ENCODE results near the gene DAPK2. TPM values are rescaled to one million over a fixed set of nuclear protein-coding genes. Genes with fewer than 3 reads are reported as not detected.
"Not testable (repeated sequence)": the region's sequence is repeated elsewhere in the genome, so short reads cannot be mapped to it uniquely, and the experiment has no call there.

The DAPK2 gene
- total and polyA plus RNA-seq, 2 donors (not counting 1 experiment from before 2014, with no cell fraction given): 14.4 to 21.4 TPM

GRCh38 chr15:64066451-64066850 lies 20.2 kb upstream of the DAPK2 start:
- H3K4me3 ChIP-seq (replicated peaks in 1 of 4; ENCODE audit: control extremely low read depth in 1 of 4, insufficient read depth in 1 of 4, low read depth in 3 of 4, low read length in 4 of 4): no peak overlapping the region
- no peaks in the 10 kb centered on the region for H3K9me3 ChIP-seq (ENCODE audit: control insufficient read depth, insufficient read depth, low read depth, low read length)
- no peaks in the 10 kb centered on the region for H4K20me1 ChIP-seq (ENCODE audit: control insufficient read depth, extremely low read depth, insufficient read depth, low read length)
- H3K36me3 ChIP-seq (ENCODE audit: control insufficient read depth, insufficient read depth, low read length): no peaks in the 10 kb centered on the region
- H3K9ac ChIP-seq (ENCODE audit: insufficient read depth, low read length): no peak overlapping the region
- no peak overlapping the region for H3K27ac ChIP-seq (ENCODE audit: insufficient read depth, low read length)
- H3K27me3 ChIP-seq (ENCODE audit: control insufficient read depth, insufficient read depth, low read length): no peaks in the 10 kb centered on the region
- no peak for DNase-seq (ENCODE audit: low read depth in 2 of 2)
- peaks cover 5% of the 10 kb centered on the region for H3K4me1 ChIP-seq (ENCODE audit: control insufficient read depth, extremely low read depth, insufficient read depth, low read length)
- H2AFZ ChIP-seq (ENCODE audit: low read length): no peak overlapping the region
- TF ChIP-seq CTCF (conservative IDR thresholded peaks at IDR 0.05 in 1 of 2, IDR thresholded peaks at IDR 0.05 in 1 of 2; ENCODE audit: low read depth in 1 of 2, low read length in 2 of 2) (no peak), EZH2 (IDR thresholded peaks at IDR 0.05; ENCODE audit: low read length, missing control alignments) (no peak)
- no peak overlapping the region for H3K4me2 ChIP-seq (ENCODE audit: extremely low read depth, insufficient read depth, low read length)
- no peaks in the 10 kb centered on the region for H3K79me2 ChIP-seq (ENCODE audit: control insufficient read depth, insufficient read depth, low read length)

DNA sequence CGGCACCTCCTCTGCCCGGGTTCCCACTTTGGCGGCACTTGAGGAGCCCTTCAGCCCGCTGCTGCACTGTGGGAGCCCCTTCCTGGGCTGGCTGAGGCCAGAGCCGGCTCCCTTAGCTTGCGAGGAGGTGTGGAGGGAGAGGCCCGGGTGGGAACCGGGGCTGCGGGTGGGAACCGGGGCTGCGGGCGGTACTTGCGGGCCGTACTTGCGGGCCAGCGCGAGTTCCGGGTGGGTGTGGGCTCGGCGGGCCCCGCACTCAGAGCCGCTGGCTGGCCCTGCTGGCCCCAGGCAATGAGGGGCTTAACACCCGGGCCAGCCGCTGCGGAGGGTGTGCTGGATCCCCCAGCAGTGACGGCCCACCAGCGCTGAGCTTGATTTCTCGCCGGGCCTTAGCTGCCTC lies 14.4 kb upstream of the DAPK2 start:
- no peak for TF ChIP-seq CTCF (conservative IDR thresholded peaks at IDR 0.05 in 1 of 2, IDR thresholded peaks at IDR 0.05 in 1 of 2; ENCODE audit: low read depth in 1 of 2, low read length in 2 of 2)
- no peak for TF ChIP-seq EZH2 (IDR thresholded peaks at IDR 0.05; ENCODE audit: low read length, missing control alignments)
- no peak for DNase-seq (ENCODE audit: low read depth in 2 of 2)
- H3K9ac ChIP-seq (ENCODE audit: insufficient read depth, low read length): no peak overlapping the region
- H4K20me1 ChIP-seq (ENCODE audit: control insufficient read depth, extremely low read depth, insufficient read depth, low read length): no peaks in the 10 kb centered on the region
- H3K27ac ChIP-seq (ENCODE audit: insufficient read depth, low read length): no peak overlapping the region
- no peaks in the 10 kb centered on the region for H3K27me3 ChIP-seq (ENCODE audit: control insufficient read depth, insufficient read depth, low read length)
- H3K4me2 ChIP-seq (ENCODE audit: extremely low read depth, insufficient read depth, low read length): no peak overlapping the region
- peaks cover 2% of the 10 kb centered on the region for H3K4me1 ChIP-seq (ENCODE audit: control insufficient read depth, extremely low read depth, insufficient read depth, low read length)
- no peak overlapping the region for H2AFZ ChIP-seq (ENCODE audit: low read length)
- no peaks in the 10 kb centered on the region for H3K79me2 ChIP-seq (ENCODE audit: control insufficient read depth, insufficient read depth, low read length)
- H3K4me3 ChIP-seq (replicated peaks in 1 of 4; ENCODE audit: control extremely low read depth in 1 of 4, insufficient read depth in 1 of 4, low read depth in 3 of 4, low read length in 4 of 4): no peak overlapping the region
- no peaks in the 10 kb centered on the region for H3K36me3 ChIP-seq (ENCODE audit: control insufficient read depth, insufficient read depth, low read length)
- H3K9me3 ChIP-seq (ENCODE audit: control insufficient read depth, insufficient read depth, low read depth, low read length): no peaks in the 10 kb centered on the region

DNA sequence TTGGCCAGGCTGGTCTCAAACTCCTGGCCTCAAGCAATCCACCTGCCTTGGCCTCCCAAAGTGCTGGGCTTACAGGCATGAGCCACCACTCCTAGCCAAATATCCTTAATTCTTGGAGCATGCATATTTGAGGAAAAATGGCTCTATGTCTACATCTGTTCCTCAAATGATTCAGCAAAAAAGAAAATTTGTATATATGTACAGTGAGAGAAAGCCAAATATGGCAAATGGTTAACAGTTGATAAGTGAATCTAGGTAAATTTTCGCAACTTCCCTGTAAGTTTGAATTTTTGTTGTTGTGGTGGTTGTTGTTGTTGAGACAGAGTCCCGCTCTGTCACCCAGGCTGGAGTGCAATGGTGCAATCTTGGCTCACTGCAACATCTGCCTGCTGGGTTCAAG lies 12.8 kb upstream of the DAPK2 start:
- not testable (repeated sequence) for H3K4me2 ChIP-seq (ENCODE audit: extremely low read depth, insufficient read depth, low read length); H3K9ac ChIP-seq (ENCODE audit: insufficient read depth, low read length); H3K4me3 ChIP-seq (replicated peaks in 1 of 4; ENCODE audit: control extremely low read depth in 1 of 4, insufficient read depth in 1 of 4, low read depth in 3 of 4, low read length in 4 of 4); H3K4me1 ChIP-seq (ENCODE audit: control insufficient read depth, extremely low read depth, insufficient read depth, low read length); H3K27ac ChIP-seq (ENCODE audit: insufficient read depth, low read length); H3K27me3 ChIP-seq (ENCODE audit: control insufficient read depth, insufficient read depth, low read length); DNase-seq (ENCODE audit: low read depth in 2 of 2); H3K36me3 ChIP-seq (ENCODE audit: control insufficient read depth, insufficient read depth, low read length); H3K79me2 ChIP-seq (ENCODE audit: control insufficient read depth, insufficient read depth, low read length); H4K20me1 ChIP-seq (ENCODE audit: control insufficient read depth, extremely low read depth, insufficient read depth, low read length); H3K9me3 ChIP-seq (ENCODE audit: control insufficient read depth, insufficient read depth, low read depth, low read length); H2AFZ ChIP-seq (ENCODE audit: low read length)

Data from fibroblast of lung (primary cell).